Muscle of back (tissue), 11 donors: ENCODE results near the gene WASL. TPM values are rescaled to one million over a fixed set of nuclear protein-coding genes. Genes with fewer than 3 reads are reported as not detected.

Experiments used
- DNase-seq, 3 donors: peaks; one replicate each; pipeline versions ENCODE4 v3.0.0 to v3.0.0-alpha.2; 2013
- polyA plus RNA-seq, 10 donors: library from polyadenylated mRNA; unstranded; fragments of 120-200 nt; gene quantifications; one replicate each; pipeline ENCODE4 v1.2.1, GENCODE V29; 2013; ENCODE audit not compliant: insufficient read length in 10 of 10

The WASL gene
- polyA plus RNA-seq, 10 donors: 29.2 to 39.0 (median 34.3) TPM

- DNase-seq: no peak
Measured at GRCh38 chr7:123705211-123705901, 43.4 kb downstream of the WASL start.

- no peak for DNase-seq
Measured at GRCh38 chr7:123695944-123696677, 52.7 kb downstream of the WASL start.

GRCh38 chr7:123692471-123692877 is 56.3 kb downstream of the WASL start:
- DNase-seq: no peak

GRCh38 chr7:123690550-123690949 is 58.3 kb downstream of the WASL start:
- DNase-seq: no peak

GRCh38 chr7:123689250-123689649 is 59.6 kb downstream of the WASL start:
- no peak for DNase-seq

- no peak for DNase-seq
Measured at GRCh38 chr7:123687727-123688126, 61.1 kb downstream of the WASL start.

- DNase-seq: no peak
Measured at GRCh38 chr7:123687161-123687560, 61.6 kb downstream of the WASL start.

- DNase-seq: peak; percentile 42 to 55 (median 45)
Measured at GRCh38 chr7:123682690-123683089, 66.1 kb downstream of the WASL start.

GRCh38 chr7:123681561-123681960 is 67.2 kb downstream of the WASL start:
- no peak for DNase-seq

GRCh38 chr7:123680580-123680979 is 68.2 kb downstream of the WASL start:
- DNase-seq: no peak

- DNase-seq: no peak
Measured at GRCh38 chr7:123679614-123680013, 69.2 kb downstream of the WASL start.

GRCh38 chr7:123677061-123677715 is 71.6 kb downstream of the WASL start:
- no peak for DNase-seq

GRCh38 chr7:123675181-123675473 is 73.7 kb downstream of the WASL start:
- peak in 1 of 3 donors; percentile 35 for DNase-seq

GRCh38 chr7:123674399-123675180 is 74.2 kb downstream of the WASL start:
- DNase-seq: peak in 1 of 3 donors; percentile 45

GRCh38 chr7:123673752-123674398 is 74.9 kb downstream of the WASL start:
- DNase-seq: no peak

GRCh38 chr7:123673137-123673732 is 75.6 kb downstream of the WASL start:
- no peak for DNase-seq

- DNase-seq: no peak
Measured at GRCh38 chr7:123669485-123669884, 79.3 kb downstream of the WASL start.

- no peak for DNase-seq
Measured at GRCh38 chr7:123666492-123666891, 82.3 kb downstream of the WASL start.

- DNase-seq: no peak
Measured at GRCh38 chr7:123665896-123666295, 82.9 kb downstream of the WASL start.

GRCh38 chr7:123665157-123665556 is 83.6 kb downstream of the WASL start:
- no peak for DNase-seq

- no peak for DNase-seq
Measured at GRCh38 chr7:123663200-123663599, 85.6 kb downstream of the WASL start.
